ENCODE measurements around the gene ACY1.

- TF ChIP-seq CTCF (IDR thresholded peaks at IDR 0.05; ENCODE audit: low read depth, low read length, poor library complexity, severe bottlenecking) (no peak), EZH2phosphoT487 (IDR thresholded peaks at IDR 0.05; ENCODE audit: borderline replicate concordance, low read length) (no peak)
Observed at GRCh38 chr3:52013802-52014598, 30.7 kb downstream of the ACY1 start.
